C4-2B (cell line): Measurements from ENCODE around the gene DHRS12.

Experiments used
- ZFX ChIP-seq: fragments of 450-650 bp; IDR thresholded peaks from 2 replicates; pipeline ENCODE4 v1.6.1; 2017
- TF ChIP-seq, protein P1 (sequence below): fragments of 450-650 bp; conservative IDR thresholded peaks from 2 replicates; pipeline ENCODE4 v1.5.1; 2017; ENCODE audit warnings: mild to moderate bottlenecking

DNA sequence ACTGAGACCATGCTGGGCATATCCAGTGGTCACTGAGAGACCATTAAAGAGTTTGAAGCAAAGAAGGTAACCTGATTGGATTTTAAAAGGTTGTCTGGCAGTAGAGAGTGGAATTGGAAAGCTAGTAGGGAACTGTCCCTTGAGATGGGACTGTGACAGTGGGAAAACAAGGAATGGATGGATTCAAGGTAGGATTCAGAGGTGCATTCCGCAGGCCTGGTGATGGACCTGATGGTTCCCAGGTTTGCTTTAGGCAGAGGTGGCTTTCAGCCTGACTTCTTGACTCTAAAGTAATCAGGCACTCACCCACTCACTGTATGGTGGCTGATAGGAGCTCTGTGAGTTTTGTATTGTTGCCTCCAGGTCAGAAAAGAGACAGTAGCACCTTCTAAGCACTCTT lies 73.0 kb downstream of the DHRS12 start:
- no peak for TF ChIP-seq ZFX
- TF ChIP-seq, protein P1, sequence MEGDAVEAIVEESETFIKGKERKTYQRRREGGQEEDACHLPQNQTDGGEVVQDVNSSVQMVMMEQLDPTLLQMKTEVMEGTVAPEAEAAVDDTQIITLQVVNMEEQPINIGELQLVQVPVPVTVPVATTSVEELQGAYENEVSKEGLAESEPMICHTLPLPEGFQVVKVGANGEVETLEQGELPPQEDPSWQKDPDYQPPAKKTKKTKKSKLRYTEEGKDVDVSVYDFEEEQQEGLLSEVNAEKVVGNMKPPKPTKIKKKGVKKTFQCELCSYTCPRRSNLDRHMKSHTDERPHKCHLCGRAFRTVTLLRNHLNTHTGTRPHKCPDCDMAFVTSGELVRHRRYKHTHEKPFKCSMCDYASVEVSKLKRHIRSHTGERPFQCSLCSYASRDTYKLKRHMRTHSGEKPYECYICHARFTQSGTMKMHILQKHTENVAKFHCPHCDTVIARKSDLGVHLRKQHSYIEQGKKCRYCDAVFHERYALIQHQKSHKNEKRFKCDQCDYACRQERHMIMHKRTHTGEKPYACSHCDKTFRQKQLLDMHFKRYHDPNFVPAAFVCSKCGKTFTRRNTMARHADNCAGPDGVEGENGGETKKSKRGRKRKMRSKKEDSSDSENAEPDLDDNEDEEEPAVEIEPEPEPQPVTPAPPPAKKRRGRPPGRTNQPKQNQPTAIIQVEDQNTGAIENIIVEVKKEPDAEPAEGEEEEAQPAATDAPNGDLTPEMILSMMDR, result no peak
